Smooth muscle cell (in vitro differentiated cells): ENCODE results near the gene CGB5. TPM values are rescaled to one million over a fixed set of nuclear protein-coding genes. Genes with fewer than 3 reads are reported as not detected.

ENCODE experiments used
- DNase-seq: peaks from one replicate; lab custom pipeline; 2025; ENCODE audit not compliant: unreplicated experiment; lab: John Stamatoyannopoulos, UW
- H2AFZ ChIP-seq: fragments of 200-600 bp; sonication (generic); 2 replicates; pipeline ENCODE4 v1.6.0; 2016; ENCODE audit warnings: antibody characterized with exemption, low read depth, mild to moderate bottlenecking
- H3F3A ChIP-seq: fragments of 200-600 bp; sonication (generic); 2 replicates; pipeline ENCODE4 v1.6.0; 2017; ENCODE audit warnings: antibody characterized with exemption, low read depth
- H3K27ac ChIP-seq: fragments of 200-600 bp; sonication (generic); 2 replicates; pipeline ENCODE4 v1.5.1; 2016; ENCODE audit warnings: low read depth, mild to moderate bottlenecking
- H3K27me3 ChIP-seq: fragments of 200-600 bp; sonication (generic); 2 replicates; pipeline ENCODE4 v1.6.1; 2016; ENCODE audit warnings: low read depth, mild to moderate bottlenecking
- H3K36me3 ChIP-seq: fragments of 200-600 bp; sonication (generic); 2 replicates; pipeline ENCODE4 v1.5.1; 2016; ENCODE audit warnings: low read depth
- H3K4me1 ChIP-seq: fragments of 200-600 bp; sonication (generic); 2 replicates; pipeline ENCODE4 v1.5.1; 2016; ENCODE audit warnings: low read depth
- H3K4me2 ChIP-seq: fragments of 200-600 bp; sonication (generic); 2 replicates; pipeline ENCODE4 v1.6.0; 2016; ENCODE audit warnings: mild to moderate bottlenecking
- H3K4me3 ChIP-seq: fragments of 200-600 bp; sonication (generic); 2 replicates; pipeline ENCODE4 v1.5.1; 2016; ENCODE audit warnings: mild to moderate bottlenecking
- H3K79me2 ChIP-seq: fragments of 200-600 bp; sonication (generic); 2 replicates; pipeline ENCODE4 v1.6.0; 2016; ENCODE audit warnings: low read depth, mild to moderate bottlenecking
- H3K9ac ChIP-seq: fragments of 200-600 bp; sonication (generic); 2 replicates; pipeline ENCODE4 v1.6.0; 2016; ENCODE audit warnings: low read depth
- H3K9me3 ChIP-seq: fragments of 200-600 bp; sonication (generic); replicated peaks from 2 replicates; pipeline ENCODE4 v1.5.1; 2016; ENCODE audit warnings: low read depth
- H4K20me1 ChIP-seq: fragments of 200-600 bp; sonication (generic); 2 replicates; pipeline ENCODE4 v1.6.0; 2016; ENCODE audit warnings: low read depth
- CTCF ChIP-seq: fragments of 200-600 bp; sonication (generic); IDR thresholded peaks from 2 replicates; pipeline ENCODE4 v1.5.1; 2017; ENCODE audit warnings: borderline replicate concordance, mild to moderate bottlenecking, antibody characterized with exemption; ENCODE audit not compliant: insufficient read depth, poor library complexity, severe bottlenecking
- WGBS: methylation state at CpG from one replicate; pipeline ENCODE4 v1.1.7; 2016; ENCODE audit warnings: low lambda C conversion rate; 5-methylcytosine and 5-hydroxymethylcytosine counted together
- polyA plus RNA-seq: library from polyadenylated mRNA; unstranded; fragments of >200 nt; fragmentation: Nextera tagmentation; extraction: Ambion mirVana; gene quantifications from 2 replicates; pipeline ENCODE4 v1.2.1, GENCODE V29; 2016
- total RNA-seq: library from RNA; depleted of rRNA; stranded (reverse); fragments of >200 nt; gene quantifications from 2 replicates; pipeline ENCODE4 v1.2.3, GENCODE V29; 2014

CGB5 gene
- total and polyA plus RNA-seq, 2 experiments from 2014 or later = 2.0 TPM; not detected in 1

GRCh38 chr19:49064768-49065611 is 21.3 kb downstream of the CGB5 start, which contains the start of gene NTF4:
Gene NTF4, minus strand, starts transcription at chr19:49064818. Its CDS starts 2,821 bp downstream, at chr19:49061997.
- peak within 1 kb of the TSS; percentile 81 for H3K4me2 ChIP-seq
- H3K9me3 ChIP-seq = no peaks in the 10 kb centered on the region
- peaks cover 16% of the 10 kb centered on the region for H3K4me1 ChIP-seq
- H3F3A ChIP-seq = no peaks in the 10 kb centered on the region
- H2AFZ ChIP-seq = no peak within 1 kb of the TSS
- H3K79me2 ChIP-seq = no peaks in the 10 kb centered on the region
- peaks cover 6% of the 10 kb centered on the region for H4K20me1 ChIP-seq
- H3K27me3 ChIP-seq = no peaks in the 10 kb centered on the region
- H3K9ac ChIP-seq = peak within 1 kb of the TSS; percentile 39
- no peak for TF ChIP-seq CTCF
- H3K27ac ChIP-seq = peak within 1 kb of the TSS; percentile 4
- peak within 1 kb of the TSS; percentile 53 for H3K4me3 ChIP-seq
- H3K36me3 ChIP-seq = no peaks in the 10 kb centered on the region
- DNase-seq = peak; percentile 60
- 12% methylated on average over 8 of the region's 53 CpGs for WGBS

DNA sequence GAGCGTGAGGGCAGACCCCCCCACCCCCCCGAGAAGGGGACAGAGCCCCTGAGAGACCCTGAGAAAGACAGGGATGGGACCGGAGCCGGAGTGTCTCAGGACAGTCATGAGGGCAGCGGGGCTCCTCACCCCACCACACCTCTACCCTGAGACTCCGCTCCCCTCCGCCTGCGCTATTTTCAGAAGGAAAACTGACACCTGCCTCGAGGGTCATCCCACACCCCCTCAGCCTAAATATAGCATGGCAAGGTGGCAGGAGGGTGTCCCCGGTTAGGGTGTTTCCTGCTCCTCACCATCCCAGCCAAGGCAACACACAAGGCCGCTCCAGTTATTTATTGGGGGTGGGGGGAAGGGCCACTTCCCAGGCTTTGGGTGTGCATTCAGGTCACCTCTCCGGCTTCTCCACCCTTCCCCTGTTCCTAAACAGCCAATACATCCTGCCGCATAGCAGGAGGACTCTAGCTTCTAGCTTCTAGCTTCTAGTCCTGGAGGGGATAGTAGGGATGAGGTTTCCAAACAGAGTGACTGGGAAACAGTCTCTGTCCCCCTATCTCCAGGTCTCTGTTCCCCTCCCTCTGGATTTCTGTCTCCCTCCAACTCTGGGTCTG is 22.4 kb downstream of the CGB5 start:
- no peaks in the 10 kb centered on the region for H3K79me2 ChIP-seq
- TF ChIP-seq CTCF = no peak
- H3K4me2 ChIP-seq = no peak overlapping the region
- peaks cover 16% of the 10 kb centered on the region for H3K4me1 ChIP-seq
- H3K36me3 ChIP-seq = no peaks in the 10 kb centered on the region
- DNase-seq = no peak
- H3K9ac ChIP-seq = no peak overlapping the region
- no peaks in the 10 kb centered on the region for H3F3A ChIP-seq
- H3K4me3 ChIP-seq = no peak overlapping the region
- H3K27ac ChIP-seq = no peak overlapping the region
- no peaks in the 10 kb centered on the region for H4K20me1 ChIP-seq
- H3K9me3 ChIP-seq = no peaks in the 10 kb centered on the region
- peaks cover 2% of the 10 kb centered on the region for H3K27me3 ChIP-seq
- H2AFZ ChIP-seq = no peak overlapping the region
- WGBS = 84% methylated on average over 11 of the region's 13 CpGs

- Histone ChIP-seq H4K20me1 (no peaks in the 10 kb centered on the region), H3K4me1 (peaks cover 16% of the 10 kb centered on the region), H3K36me3 (no peaks in the 10 kb centered on the region), H3F3A (no peaks in the 10 kb centered on the region), H3K27ac (no peak overlapping the region), H3K4me2 (no peak overlapping the region), H3K9me3 (no peaks in the 10 kb centered on the region), H3K79me2 (no peaks in the 10 kb centered on the region), H3K27me3 (peaks cover 15% of the 10 kb centered on the region), H3K9ac (no peak overlapping the region), H3K4me3 (no peak overlapping the region), H2AFZ (no peak overlapping the region)
- TF ChIP-seq CTCF = no peak
- 62% methylated on average over 3 of the region's 3 CpGs for WGBS
- no peak for DNase-seq
Measured at GRCh38 chr19:49067554-49067953, 23.9 kb downstream of the CGB5 start.
